ENCODE measurements around the gene GPR149. TPM values are rescaled to one million over a fixed set of nuclear protein-coding genes. Genes with fewer than 3 reads are reported as not detected.

GPR149 gene
- total and polyA plus RNA-seq, 2 of the 8 experiments (the other 6 are each of a cell fraction or from before 2014, with no cell fraction given) = not detected

GRCh38 chr3:154356009-154356408 lies 74.0 kb downstream of the GPR149 start (continued):
- TF ChIP-seq, protein P1, sequence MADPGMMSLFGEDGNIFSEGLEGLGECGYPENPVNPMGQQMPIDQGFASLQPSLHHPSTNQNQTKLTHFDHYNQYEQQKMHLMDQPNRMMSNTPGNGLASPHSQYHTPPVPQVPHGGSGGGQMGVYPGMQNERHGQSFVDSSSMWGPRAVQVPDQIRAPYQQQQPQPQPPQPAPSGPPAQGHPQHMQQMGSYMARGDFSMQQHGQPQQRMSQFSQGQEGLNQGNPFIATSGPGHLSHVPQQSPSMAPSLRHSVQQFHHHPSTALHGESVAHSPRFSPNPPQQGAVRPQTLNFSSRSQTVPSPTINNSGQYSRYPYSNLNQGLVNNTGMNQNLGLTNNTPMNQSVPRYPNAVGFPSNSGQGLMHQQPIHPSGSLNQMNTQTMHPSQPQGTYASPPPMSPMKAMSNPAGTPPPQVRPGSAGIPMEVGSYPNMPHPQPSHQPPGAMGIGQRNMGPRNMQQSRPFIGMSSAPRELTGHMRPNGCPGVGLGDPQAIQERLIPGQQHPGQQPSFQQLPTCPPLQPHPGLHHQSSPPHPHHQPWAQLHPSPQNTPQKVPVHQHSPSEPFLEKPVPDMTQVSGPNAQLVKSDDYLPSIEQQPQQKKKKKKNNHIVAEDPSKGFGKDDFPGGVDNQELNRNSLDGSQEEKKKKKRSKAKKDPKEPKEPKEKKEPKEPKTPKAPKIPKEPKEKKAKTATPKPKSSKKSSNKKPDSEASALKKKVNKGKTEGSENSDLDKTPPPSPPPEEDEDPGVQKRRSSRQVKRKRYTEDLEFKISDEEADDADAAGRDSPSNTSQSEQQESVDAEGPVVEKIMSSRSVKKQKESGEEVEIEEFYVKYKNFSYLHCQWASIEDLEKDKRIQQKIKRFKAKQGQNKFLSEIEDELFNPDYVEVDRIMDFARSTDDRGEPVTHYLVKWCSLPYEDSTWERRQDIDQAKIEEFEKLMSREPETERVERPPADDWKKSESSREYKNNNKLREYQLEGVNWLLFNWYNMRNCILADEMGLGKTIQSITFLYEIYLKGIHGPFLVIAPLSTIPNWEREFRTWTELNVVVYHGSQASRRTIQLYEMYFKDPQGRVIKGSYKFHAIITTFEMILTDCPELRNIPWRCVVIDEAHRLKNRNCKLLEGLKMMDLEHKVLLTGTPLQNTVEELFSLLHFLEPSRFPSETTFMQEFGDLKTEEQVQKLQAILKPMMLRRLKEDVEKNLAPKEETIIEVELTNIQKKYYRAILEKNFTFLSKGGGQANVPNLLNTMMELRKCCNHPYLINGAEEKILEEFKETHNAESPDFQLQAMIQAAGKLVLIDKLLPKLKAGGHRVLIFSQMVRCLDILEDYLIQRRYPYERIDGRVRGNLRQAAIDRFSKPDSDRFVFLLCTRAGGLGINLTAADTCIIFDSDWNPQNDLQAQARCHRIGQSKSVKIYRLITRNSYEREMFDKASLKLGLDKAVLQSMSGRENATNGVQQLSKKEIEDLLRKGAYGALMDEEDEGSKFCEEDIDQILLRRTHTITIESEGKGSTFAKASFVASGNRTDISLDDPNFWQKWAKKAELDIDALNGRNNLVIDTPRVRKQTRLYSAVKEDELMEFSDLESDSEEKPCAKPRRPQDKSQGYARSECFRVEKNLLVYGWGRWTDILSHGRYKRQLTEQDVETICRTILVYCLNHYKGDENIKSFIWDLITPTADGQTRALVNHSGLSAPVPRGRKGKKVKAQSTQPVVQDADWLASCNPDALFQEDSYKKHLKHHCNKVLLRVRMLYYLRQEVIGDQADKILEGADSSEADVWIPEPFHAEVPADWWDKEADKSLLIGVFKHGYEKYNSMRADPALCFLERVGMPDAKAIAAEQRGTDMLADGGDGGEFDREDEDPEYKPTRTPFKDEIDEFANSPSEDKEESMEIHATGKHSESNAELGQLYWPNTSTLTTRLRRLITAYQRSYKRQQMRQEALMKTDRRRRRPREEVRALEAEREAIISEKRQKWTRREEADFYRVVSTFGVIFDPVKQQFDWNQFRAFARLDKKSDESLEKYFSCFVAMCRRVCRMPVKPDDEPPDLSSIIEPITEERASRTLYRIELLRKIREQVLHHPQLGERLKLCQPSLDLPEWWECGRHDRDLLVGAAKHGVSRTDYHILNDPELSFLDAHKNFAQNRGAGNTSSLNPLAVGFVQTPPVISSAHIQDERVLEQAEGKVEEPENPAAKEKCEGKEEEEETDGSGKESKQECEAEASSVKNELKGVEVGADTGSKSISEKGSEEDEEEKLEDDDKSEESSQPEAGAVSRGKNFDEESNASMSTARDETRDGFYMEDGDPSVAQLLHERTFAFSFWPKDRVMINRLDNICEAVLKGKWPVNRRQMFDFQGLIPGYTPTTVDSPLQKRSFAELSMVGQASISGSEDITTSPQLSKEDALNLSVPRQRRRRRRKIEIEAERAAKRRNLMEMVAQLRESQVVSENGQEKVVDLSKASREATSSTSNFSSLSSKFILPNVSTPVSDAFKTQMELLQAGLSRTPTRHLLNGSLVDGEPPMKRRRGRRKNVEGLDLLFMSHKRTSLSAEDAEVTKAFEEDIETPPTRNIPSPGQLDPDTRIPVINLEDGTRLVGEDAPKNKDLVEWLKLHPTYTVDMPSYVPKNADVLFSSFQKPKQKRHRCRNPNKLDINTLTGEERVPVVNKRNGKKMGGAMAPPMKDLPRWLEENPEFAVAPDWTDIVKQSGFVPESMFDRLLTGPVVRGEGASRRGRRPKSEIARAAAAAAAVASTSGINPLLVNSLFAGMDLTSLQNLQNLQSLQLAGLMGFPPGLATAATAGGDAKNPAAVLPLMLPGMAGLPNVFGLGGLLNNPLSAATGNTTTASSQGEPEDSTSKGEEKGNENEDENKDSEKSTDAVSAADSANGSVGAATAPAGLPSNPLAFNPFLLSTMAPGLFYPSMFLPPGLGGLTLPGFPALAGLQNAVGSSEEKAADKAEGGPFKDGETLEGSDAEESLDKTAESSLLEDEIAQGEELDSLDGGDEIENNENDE (IDR thresholded peaks at IDR 0.05; ENCODE audit: insufficient replicate concordance, low read length) = no peak
- TF ChIP-seq CHD2 (IDR thresholded peaks at IDR 0.05; ENCODE audit: low read length) = no peak
- no peak for TF ChIP-seq CTBP2 (IDR thresholded peaks at IDR 0.05; ENCODE audit: borderline replicate concordance, insufficient read depth, insufficient read length, low read length)
- TF ChIP-seq GTF2F1 (IDR thresholded peaks at IDR 0.05; ENCODE audit: borderline replicate concordance, low read depth, low read length) = no peak
- no peak for TF ChIP-seq CREB1 (IDR thresholded peaks at IDR 0.05)
- TF ChIP-seq GABPA (IDR thresholded peaks at IDR 0.05; ENCODE audit: borderline replicate concordance, insufficient read depth, low read length) = no peak
- TF ChIP-seq TAF7 (optimal IDR thresholded peaks at IDR 0.05; ENCODE audit: borderline replicate concordance, low read depth, low read length) = no peak
- TF ChIP-seq MAFK (IDR thresholded peaks at IDR 0.05; ENCODE audit: low read depth, low read length) = no peak
- no peak for TF ChIP-seq SIN3A (conservative IDR thresholded peaks at IDR 0.05 in 1 of 2, IDR thresholded peaks at IDR 0.05 in 1 of 2; ENCODE audit: low read depth in 1 of 2, low read length in 2 of 2)
- TF ChIP-seq POU5F1 (IDR thresholded peaks at IDR 0.05; ENCODE audit: low read depth, low read length) = no peak
- TF ChIP-seq SP4 (IDR thresholded peaks at IDR 0.05; ENCODE audit: low read length) = no peak

Measured in H1 (cell line).